IPS DF 19.7 (cell line): ENCODE results near the gene NBL1.

Experiments used
- DNase-seq: peaks from one replicate; pipeline ENCODE4 v3.0.0-alpha.2; 2013; ENCODE audit warnings: low read depth, low spot score

NBL1 gene

GRCh38 chr1:19665496-19666465 is 21.7 kb downstream of the NBL1 start:
- no peak for DNase-seq

DNA sequence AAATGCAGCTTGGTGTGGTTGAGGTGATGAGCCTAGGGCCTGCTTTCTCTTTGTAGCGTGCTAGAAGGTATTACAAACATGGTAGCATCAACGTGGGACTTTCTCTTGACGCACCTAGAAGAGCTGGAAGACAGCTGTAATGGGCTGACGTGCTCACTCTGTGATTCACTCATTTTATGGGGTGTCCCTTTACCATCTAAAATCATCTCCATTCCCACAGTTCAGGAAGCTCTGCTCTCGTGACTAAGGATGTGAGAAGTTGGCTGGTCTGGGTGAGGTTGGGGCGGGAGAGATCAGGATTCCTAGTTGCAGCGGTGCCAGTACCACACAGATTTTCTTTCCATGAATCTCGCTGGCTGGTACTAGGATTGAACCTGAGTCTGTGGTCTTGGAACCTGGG is 24.8 kb downstream of the NBL1 start:
- no peak for DNase-seq

DNA sequence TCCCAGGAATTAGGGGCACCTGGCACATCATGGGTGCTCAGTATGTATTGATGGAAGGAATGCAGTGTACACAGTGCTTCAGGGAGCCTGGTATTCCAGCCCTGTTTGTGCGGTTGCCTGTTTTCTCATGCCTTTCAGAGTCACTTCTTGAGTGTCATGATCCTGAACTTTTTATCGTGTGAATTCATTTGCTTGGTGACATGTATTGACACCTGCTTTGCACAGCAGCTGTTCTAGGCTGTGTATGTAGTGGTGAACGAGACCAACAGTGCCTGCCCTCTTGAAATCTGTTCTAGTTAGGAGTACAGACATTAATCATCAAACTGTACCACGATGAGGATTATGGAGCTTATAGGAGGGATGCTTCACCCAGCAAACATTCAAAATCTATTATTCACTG is 26.7 kb downstream of the NBL1 start:
- no peak for DNase-seq

- DNase-seq: no peak
Measured at GRCh38 chr1:19672237-19672636, 28.1 kb downstream of the NBL1 start.

GRCh38 chr1:19675797-19676196 is 31.7 kb downstream of the NBL1 start:
- DNase-seq: no peak

DNA sequence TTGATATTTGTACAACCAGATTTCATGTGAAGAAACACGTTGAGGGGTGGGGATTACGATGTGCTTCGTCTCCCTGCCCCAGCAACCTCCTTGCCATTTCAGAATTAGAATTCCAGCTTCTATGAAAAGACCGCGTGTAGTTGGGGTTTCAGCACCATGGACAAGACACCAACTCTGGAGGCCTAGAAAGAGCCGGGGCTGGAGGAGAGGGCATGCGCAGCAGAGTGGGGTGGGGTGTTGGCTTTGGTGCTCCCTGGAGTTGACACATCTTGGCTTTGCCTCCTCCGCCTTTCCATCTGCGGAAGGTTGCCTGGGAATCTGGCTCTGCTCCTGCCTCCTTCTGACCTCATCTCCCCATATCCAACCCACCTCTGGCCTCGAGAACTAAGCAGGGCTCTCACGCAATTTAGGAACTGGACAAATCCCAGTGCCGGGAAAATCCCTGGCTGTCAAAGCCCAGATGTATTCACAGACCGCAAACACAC is 32.4 kb downstream of the NBL1 start:
- DNase-seq: peak; percentile 61

GRCh38 chr1:19678493-19678892 is 34.4 kb downstream of the NBL1 start:
- no peak for DNase-seq

- no peak for DNase-seq
Measured at GRCh38 chr1:19678931-19679453, 34.9 kb downstream of the NBL1 start.

- no peak for DNase-seq
Measured at GRCh38 chr1:19679691-19680090, 35.6 kb downstream of the NBL1 start.

DNA sequence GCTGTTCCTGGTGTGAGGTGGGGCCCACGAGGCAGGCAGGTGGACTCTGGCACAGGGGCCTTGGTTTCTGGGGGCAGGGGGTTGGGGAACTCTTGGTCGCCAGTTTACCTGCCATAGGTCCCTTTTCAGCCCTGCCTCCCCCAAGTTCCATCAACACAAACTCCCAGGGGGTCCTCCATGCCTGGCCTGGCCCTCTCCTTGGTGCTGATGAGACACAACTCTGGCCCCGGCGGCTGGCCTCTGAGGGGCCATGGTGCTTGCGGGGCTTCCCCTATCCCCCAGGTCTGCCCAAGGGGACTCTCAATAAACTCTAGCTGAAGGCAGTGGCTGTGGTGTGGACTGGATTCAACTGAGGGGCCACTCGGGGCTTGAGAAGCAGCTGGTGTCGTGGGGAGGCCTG is 36.5 kb downstream of the NBL1 start:
- DNase-seq: no peak

- no peak for DNase-seq
Measured at GRCh38 chr1:19682257-19682656, 38.1 kb downstream of the NBL1 start.

- no peak for DNase-seq
Measured at GRCh38 chr1:19682901-19683300, 38.8 kb downstream of the NBL1 start.

DNA sequence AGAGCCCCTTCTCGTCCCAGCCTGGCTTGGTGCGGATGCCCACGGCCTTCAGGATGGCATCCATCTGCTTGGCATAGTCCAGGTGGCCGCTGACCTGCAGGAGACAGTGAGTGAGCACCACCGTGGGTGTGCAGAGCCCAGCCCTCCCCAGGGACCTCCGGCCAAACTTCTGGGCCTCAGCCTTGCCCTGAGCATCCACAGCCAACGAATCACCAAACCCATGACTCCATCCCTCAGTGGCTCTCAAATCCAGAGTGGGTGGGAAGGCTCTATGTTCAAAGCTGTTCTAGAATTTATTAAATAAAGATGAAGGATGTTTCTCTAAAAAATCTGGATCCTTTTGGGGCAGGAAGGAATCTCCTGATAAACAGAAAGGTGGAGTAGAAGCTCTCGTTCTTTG is 39.2 kb downstream of the NBL1 start:
- DNase-seq: no peak

DNA sequence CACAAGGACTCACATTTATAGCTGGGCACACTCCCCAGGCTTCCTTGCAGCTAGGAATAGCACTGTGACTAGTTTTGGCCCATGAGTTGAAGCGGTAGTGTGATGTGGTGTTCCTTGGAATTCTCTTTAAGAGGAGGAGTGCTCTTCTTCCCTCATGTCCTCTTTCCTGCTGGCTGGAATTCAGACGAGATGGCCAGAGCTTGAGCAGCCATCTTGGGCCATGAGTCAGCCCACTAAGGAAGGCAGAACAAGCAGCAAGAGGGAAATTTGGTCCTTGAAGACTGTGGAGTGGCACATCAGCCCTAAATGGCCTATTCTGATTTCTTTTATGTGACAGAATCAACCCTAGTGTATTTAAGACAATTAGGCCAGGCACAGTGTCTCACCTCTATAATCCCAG is 40.6 kb downstream of the NBL1 start:
- DNase-seq: no peak

DNA sequence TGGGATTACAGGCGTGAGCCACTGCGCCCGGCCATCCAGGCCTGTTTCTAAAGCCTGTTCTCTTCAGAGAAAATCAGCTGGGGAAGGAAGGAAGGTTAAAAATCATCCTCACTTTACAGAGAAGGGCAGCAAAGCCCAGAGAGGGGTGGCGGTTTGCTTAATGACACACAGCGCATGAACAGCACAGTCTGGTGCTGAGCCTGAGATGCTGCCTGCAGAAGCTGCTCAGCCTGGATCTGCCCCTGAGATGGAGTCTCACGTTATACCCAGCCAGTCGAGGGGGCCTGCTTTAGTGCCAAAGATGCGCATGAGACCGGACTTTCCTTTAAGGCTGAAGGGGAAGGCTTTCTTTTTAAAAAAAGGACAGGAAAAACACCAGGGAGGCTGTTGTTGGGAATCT is 41.9 kb downstream of the NBL1 start:
- no peak for DNase-seq

DNA sequence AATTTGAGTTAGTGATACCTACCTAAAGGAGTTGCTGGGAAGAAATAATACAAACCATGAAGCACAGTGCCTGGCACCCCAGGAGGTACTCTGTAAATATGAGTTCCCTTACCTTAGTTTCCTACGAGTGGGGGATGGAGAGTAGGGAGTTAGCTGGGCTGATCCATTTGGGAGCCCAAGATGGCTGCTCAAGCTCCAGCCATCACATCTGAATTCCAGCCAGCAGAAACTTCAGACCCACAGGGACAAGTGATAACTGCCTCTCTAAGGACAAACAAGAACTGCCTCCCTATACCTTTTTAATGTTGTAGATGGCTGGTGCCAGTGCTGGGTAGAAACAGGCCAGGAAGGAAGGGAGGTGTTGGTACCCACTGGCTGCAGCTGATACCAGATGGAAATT is 43.3 kb downstream of the NBL1 start:
- DNase-seq: no peak

GRCh38 chr1:19688041-19688842 is 44.1 kb downstream of the NBL1 start:
- no peak for DNase-seq

- DNase-seq: no peak
Measured at GRCh38 chr1:19689085-19689757, 45.1 kb downstream of the NBL1 start.

- DNase-seq: no peak
Measured at GRCh38 chr1:19689856-19690255, 45.7 kb downstream of the NBL1 start.

- no peak for DNase-seq
Measured at GRCh38 chr1:19690342-19690741, 46.2 kb downstream of the NBL1 start.

DNA sequence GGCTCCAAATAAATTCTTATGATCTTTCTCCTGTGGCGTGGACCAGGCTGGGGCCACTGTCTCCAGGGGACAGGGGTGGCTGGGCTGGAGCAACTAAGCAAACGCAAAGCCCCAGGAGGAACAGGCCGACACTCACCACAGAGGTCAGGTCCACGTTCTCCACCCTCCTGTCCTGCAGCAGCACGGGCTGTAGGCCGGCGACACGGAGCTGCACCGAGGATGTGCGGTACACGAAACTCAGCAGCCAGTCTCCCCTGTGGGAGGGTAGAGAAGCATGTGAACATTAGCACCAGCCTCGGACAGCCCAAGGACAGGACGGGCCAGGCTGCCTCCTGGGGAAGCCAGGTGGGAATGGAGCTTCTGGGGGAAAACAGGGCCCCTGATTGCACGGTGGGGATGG is 50.2 kb downstream of the NBL1 start:
- DNase-seq: no peak

GRCh38 chr1:19695772-19696171 is 51.7 kb downstream of the NBL1 start:
- no peak for DNase-seq
